ENCODE results near the gene CCDC148. TPM values are rescaled to one million over a fixed set of nuclear protein-coding genes. Genes with fewer than 3 reads are reported as not detected.

The CCDC148 gene
- polyA plus RNA-seq, 1 experiment = 0.22 TPM

- DNase-seq (ENCODE audit: low read depth, low spot score) = no peak
- Histone ChIP-seq H3K27ac (ENCODE audit: low read depth, low read length) (no peak overlapping the region), H3K4me3 (ENCODE audit: low read depth, low read length) (no peak overlapping the region), H3K27me3 (ENCODE audit: control insufficient read depth, insufficient read depth, low read length) (no peaks in the 10 kb centered on the region), H3K9me3 (ENCODE audit: control insufficient read depth, insufficient read depth, low read length) (no peaks in the 10 kb centered on the region)
- TF ChIP-seq CTCF (IDR thresholded peaks at IDR 0.05; ENCODE audit: low read depth, low read length) = no peak
- ChIA-PET CTCF (no interaction called here), POLR2A (no interaction called here)
Observed at GRCh38 chr2:158291544-158292180, 164.9 kb downstream of the CCDC148 start.

DNA sequence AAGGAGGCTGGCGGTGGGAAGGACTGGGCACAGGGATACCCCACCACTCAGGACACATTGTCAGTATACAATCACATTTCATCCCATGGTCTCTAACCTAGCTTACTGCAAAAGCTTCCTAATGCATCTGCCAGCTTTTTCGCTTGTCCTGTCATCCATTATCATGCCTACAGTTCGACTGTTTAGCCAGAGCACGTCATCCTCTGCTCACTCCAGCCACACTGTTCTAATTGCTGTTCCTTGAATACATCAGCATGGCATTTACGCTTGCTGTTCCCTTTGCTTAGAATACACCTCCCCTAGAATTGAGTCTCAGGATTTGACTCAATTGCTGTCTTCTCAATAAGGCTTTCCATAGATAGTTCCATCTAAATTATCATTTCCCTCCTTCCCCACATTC lies 166.3 kb downstream of the CCDC148 start:
- Histone ChIP-seq H3K9me3 (ENCODE audit: control insufficient read depth, insufficient read depth, low read length) (no peaks in the 10 kb centered on the region), H3K27ac (ENCODE audit: low read depth, low read length) (no peak overlapping the region), H3K27me3 (ENCODE audit: control insufficient read depth, insufficient read depth, low read length) (no peaks in the 10 kb centered on the region), H3K4me3 (ENCODE audit: low read depth, low read length) (no peak overlapping the region)
- DNase-seq (ENCODE audit: low read depth, low spot score) = no peak
- POLR2A ChIA-PET = no interaction called here
- CTCF ChIA-PET = no interaction called here
- TF ChIP-seq CTCF (IDR thresholded peaks at IDR 0.05; ENCODE audit: low read depth, low read length) = no peak

DNA sequence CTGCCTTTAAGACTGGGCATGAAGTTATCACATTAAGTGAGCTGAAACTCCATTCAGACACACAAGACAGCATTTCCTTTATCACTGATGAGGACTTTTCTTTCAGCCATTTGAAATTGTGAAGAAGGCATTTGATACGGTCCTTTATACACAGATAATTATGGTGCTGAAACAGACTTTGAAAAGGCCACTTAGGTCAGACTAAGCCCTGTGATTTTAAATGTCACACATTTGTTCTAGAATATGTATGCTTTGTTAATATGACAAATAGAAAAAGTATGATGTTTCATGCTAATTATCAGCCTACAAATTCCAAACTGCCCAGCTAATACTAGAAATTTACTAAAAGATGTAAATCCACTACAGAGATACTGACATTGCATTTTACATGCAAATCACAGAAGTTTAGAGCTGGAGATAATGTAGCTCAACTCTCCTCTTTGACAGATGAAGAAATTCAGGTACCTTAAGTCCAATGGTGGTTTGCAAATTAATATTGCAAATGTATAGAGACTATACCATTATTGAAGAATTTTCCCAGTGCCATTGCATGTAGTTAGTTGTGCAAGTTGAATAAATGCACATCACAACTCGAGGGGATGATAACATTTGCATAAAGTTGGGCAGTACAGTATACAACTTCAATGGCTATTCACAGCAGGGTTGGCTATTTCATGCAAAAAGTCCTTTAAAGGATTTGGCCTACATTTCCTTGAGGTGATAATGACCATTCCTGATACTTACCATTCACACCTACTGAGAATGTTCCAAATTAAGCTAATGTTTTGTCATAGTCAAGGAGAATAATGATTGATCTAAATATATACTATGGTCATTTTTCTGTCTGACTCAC lies 179.7 kb downstream of the CCDC148 start:
- POLR2A ChIA-PET = no interaction called here

DNA sequence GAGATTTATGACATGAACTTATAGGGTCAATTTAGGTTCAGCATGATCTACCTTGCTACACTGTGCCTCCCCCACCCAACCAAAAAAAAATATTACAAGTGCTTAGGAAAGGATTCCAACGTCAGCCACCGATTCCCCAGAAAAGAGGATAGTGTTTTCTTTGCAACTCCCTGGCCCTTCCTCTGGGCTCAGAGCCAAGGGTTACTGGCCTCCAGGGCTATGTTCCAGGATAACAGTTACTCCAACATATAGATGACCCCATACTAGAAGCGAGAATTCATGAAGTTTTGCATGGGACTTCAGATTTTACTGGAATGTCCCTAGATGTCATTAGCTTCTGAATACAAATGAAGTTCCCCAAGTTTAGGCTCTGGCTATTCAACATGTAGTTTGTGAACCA lies 182.8 kb downstream of the CCDC148 start:
- no peak for DNase-seq (ENCODE audit: low read depth, low spot score)
- Histone ChIP-seq H3K27ac (ENCODE audit: low read depth, low read length) (no peak overlapping the region), H3K4me3 (ENCODE audit: low read depth, low read length) (no peak overlapping the region), H3K9me3 (ENCODE audit: control insufficient read depth, insufficient read depth, low read length) (no peaks in the 10 kb centered on the region), H3K27me3 (ENCODE audit: control insufficient read depth, insufficient read depth, low read length) (no peaks in the 10 kb centered on the region)
- CTCF ChIA-PET = no interaction called here
- POLR2A ChIA-PET = no interaction called here
- TF ChIP-seq CTCF (IDR thresholded peaks at IDR 0.05; ENCODE audit: low read depth, low read length) = no peak

More for the DNA sequence above, 179.7 kb downstream of the CCDC148 start:
- H3K9me3 ChIP-seq (ENCODE audit: control insufficient read depth, insufficient read depth, low read length) = no peaks in the 10 kb centered on the region
- CTCF ChIA-PET = no interaction called here
- no peak overlapping the region for H3K27ac ChIP-seq (ENCODE audit: low read depth, low read length)
- no peaks in the 10 kb centered on the region for H3K27me3 ChIP-seq (ENCODE audit: control insufficient read depth, insufficient read depth, low read length)
- no peak for TF ChIP-seq CTCF (IDR thresholded peaks at IDR 0.05; ENCODE audit: low read depth, low read length)
- no peak for DNase-seq (ENCODE audit: low read depth, low spot score)
- H3K4me3 ChIP-seq (ENCODE audit: low read depth, low read length) = no peak overlapping the region

- no peak overlapping the region for H3K27ac ChIP-seq (ENCODE audit: low read depth, low read length)
- no peak for DNase-seq (ENCODE audit: low read depth, low spot score)
- CTCF ChIA-PET = no interaction called here
- TF ChIP-seq CTCF (IDR thresholded peaks at IDR 0.05; ENCODE audit: low read depth, low read length) = no peak
- H3K9me3 ChIP-seq (ENCODE audit: control insufficient read depth, insufficient read depth, low read length) = no peaks in the 10 kb centered on the region
- H3K27me3 ChIP-seq (ENCODE audit: control insufficient read depth, insufficient read depth, low read length) = no peaks in the 10 kb centered on the region
- POLR2A ChIA-PET = no interaction called here
- no peak overlapping the region for H3K4me3 ChIP-seq (ENCODE audit: low read depth, low read length)
Observed at GRCh38 chr2:158270536-158270935, 186.0 kb downstream of the CCDC148 start.
